K562 (cell line): Measurements from ENCODE around the gene NPEPL1. TPM values are rescaled to one million over a fixed set of nuclear protein-coding genes. Genes with fewer than 3 reads are reported as not detected.

ENCODE experiments used
- ATAC-seq: fragments of 200-7000 bp; cut with Tn5 transposase; 3 replicates; pipeline ENCODE4 v1.9.1; 2020; ENCODE audit warnings: moderate library complexity
- BruUV-seq: library from RNA; stranded (reverse); fragments of 400-500 nt; replicated peaks from 2 replicates; lab custom pipeline; 2021; lab: Mats Ljungman, UMichigan
- CTCF ChIA-PET: fragments of 300-600 bp; formaldehyde crosslinking; extraction: SDS; loops from one replicate; lab custom pipeline; 2021; ENCODE audit warnings: low intra/inter-chr PET ratio; lab: Yijun Ruan, JAX
- POLR2A ChIA-PET: fragments of 300-600, 350-650 bp; sonication (Branson Sonifier 250); formaldehyde crosslinking; extraction: SDS; loops from one replicate; lab custom pipeline; 2021; ENCODE audit warnings: antibody characterized with exemption, inconsistent platforms; lab: Yijun Ruan, JAX
- DNase-seq, 4 experiments: peaks; one replicate each; pipeline versions ENCODE4 v3.0.0 to v3.0.0-alpha.2; 2011 to 2018; ENCODE audit warnings: low spot score in 3 of 4, mixed read lengths in 3 of 4; ENCODE audit errors: extremely low read depth in 1 of 4
- FAIRE-seq: peaks from 2 replicates; lab custom pipeline; 2011; peaks lifted over from hg19 to GRCh38; lab: Jason Lieb, UNC
- H2AFZ ChIP-seq: 2 replicates; pipeline ENCODE4 v1.6.0; 2011; ENCODE audit warnings: low read depth, low read length, control low read depth, inconsistent platforms
- H3K27ac ChIP-seq: fragments of 200-600 bp; 3 replicates; pipeline ENCODE4 v1.8.0; 2011; ENCODE audit warnings: low read depth, mild to moderate bottlenecking, control low read depth, inconsistent platforms, low read length, moderate library complexity, mixed read lengths; ENCODE audit errors: extremely low read depth
- H3K27me3 ChIP-seq, 2 experiments: fragments of 300-600 bp in 1 of 2; 2 replicates in 1 of 2; 3 replicates in 1 of 2; pipeline versions ENCODE4 v1.6.0 to v1.8.0; 2011; ENCODE audit warnings: inconsistent platforms in 2 of 2, low read length in 2 of 2, mild to moderate bottlenecking in 1 of 2, mixed read lengths in 1 of 2, moderate library complexity in 1 of 2; ENCODE audit not compliant: control insufficient read depth in 2 of 2, insufficient read depth in 2 of 2
- H3K36me3 ChIP-seq: fragments of 300-600 bp; 3 replicates; pipeline ENCODE4 v1.8.0; 2011; ENCODE audit warnings: mild to moderate bottlenecking, low read length, inconsistent platforms; ENCODE audit not compliant: control insufficient read depth, insufficient read depth
- H3K4me1 ChIP-seq, 2 experiments: fragments of 200-600 bp in 1 of 2; replicated peaks in 1 of 2; 2 replicates in 1 of 2; 3 replicates in 1 of 2; pipeline versions ENCODE4 v1.5.1 to v1.8.0; 2011; ENCODE audit warnings: inconsistent platforms in 2 of 2, low read length in 2 of 2, mild to moderate bottlenecking in 1 of 2, mixed read lengths in 1 of 2, moderate library complexity in 1 of 2; ENCODE audit not compliant: control insufficient read depth in 2 of 2, insufficient read depth in 2 of 2
- H3K4me2 ChIP-seq: 2 replicates; pipeline ENCODE4 v1.6.1; 2011; ENCODE audit warnings: low read length, control low read depth, inconsistent platforms, mixed read lengths; ENCODE audit not compliant: insufficient read depth
- H3K4me3 ChIP-seq: fragments of 200-600 bp; sonication (generic), shearing (Covaris generic); 2 replicates; pipeline ENCODE4 v1.5.1; 2016; ENCODE audit warnings: control low read depth, inconsistent platforms
- H3K79me2 ChIP-seq: fragments of 200-600 bp; 3 replicates; pipeline ENCODE4 v1.8.0; 2011; ENCODE audit warnings: low read length, inconsistent platforms; ENCODE audit not compliant: control insufficient read depth, insufficient read depth
- H3K9ac ChIP-seq, 2 experiments: 2 replicates each; pipeline versions ENCODE4 v1.6.0 to v1.6.1; 2011; ENCODE audit warnings: low read depth in 2 of 2, low read length in 2 of 2, control low read depth in 1 of 2, inconsistent platforms in 1 of 2, mild to moderate bottlenecking in 1 of 2, mixed read lengths in 1 of 2; ENCODE audit not compliant: insufficient read depth in 1 of 2
- H3K9me1 ChIP-seq: one replicate; pipeline ENCODE4 v1.6.0; 2011; ENCODE audit warnings: inconsistent platforms, mild to moderate bottlenecking, low read length, moderate library complexity; ENCODE audit not compliant: control insufficient read depth, insufficient read depth
- H3K9me3 ChIP-seq: replicated peaks from 2 replicates; pipeline ENCODE4 v1.5.1; 2011; ENCODE audit warnings: low read depth, low read length, inconsistent platforms; ENCODE audit not compliant: control insufficient read depth, insufficient read depth
- H4K20me1 ChIP-seq: replicated peaks from 2 replicates; pipeline ENCODE4 v1.6.1; 2011; ENCODE audit warnings: low read length, inconsistent platforms, mixed read lengths; ENCODE audit not compliant: control insufficient read depth, insufficient read depth
- HDGF ChIP-seq: fragments of 450-650 bp; IDR thresholded peaks from 2 replicates; pipeline ENCODE4 v1.6.1; 2016
- NCOR1 ChIP-seq: fragments of 450-650 bp; IDR thresholded peaks from 2 replicates; pipeline ENCODE4 v1.6.1; 2016; ENCODE audit warnings: mild to moderate bottlenecking, moderate library complexity
- PHF8 ChIP-seq: fragments of 200-600 bp; sonication (generic); IDR thresholded peaks from 2 replicates; pipeline ENCODE4 v1.6.1; 2012; ENCODE audit warnings: mixed run types, mild to moderate bottlenecking, inconsistent platforms, low read length, moderate library complexity, borderline replicate concordance
- RBM17 ChIP-seq: fragments of 200-400 bp; formaldehyde crosslinking; IDR thresholded peaks from 2 replicates; pipeline ENCODE4 v1.6.1; 2017; ENCODE audit warnings: low read depth, mild to moderate bottlenecking, low read length, borderline replicate concordance
- SMC3 ChIP-seq: conservative IDR thresholded peaks from 2 replicates; pipeline ENCODE4 v1.6.1; 2011; ENCODE audit warnings: low read depth, low read length, improper control_type of control experiment; ENCODE audit not compliant: insufficient read depth
- SREBF1 ChIP-seq: fragments of 150-350 bp; IDR thresholded peaks from 2 replicates; pipeline ENCODE4 v1.6.1; 2014; ENCODE audit warnings: antibody characterized with exemption, low read depth, low read length, borderline replicate concordance
- XRCC5 ChIP-seq: fragments of 200-400 bp; formaldehyde crosslinking; IDR thresholded peaks from 2 replicates; pipeline ENCODE4 v1.6.1; 2017; ENCODE audit warnings: low read depth, mild to moderate bottlenecking, low read length
- ZBTB8A ChIP-seq: fragments of 450-650 bp; IDR thresholded peaks from 2 replicates; pipeline ENCODE4 v1.6.1; 2018; ENCODE audit warnings: mild to moderate bottlenecking, moderate library complexity; ENCODE audit not compliant: partially characterized antibody
- ZNF133 ChIP-seq: fragments of 250-450 bp; sonication (Bioruptor Pico); IDR thresholded peaks from 2 replicates; pipeline ENCODE4 v1.4.0; 2020; ENCODE audit warnings: mild to moderate bottlenecking
- WGBS: fragments of 100-300 bp; shearing (Covaris generic); methylation state at CpG from one replicate; pipeline ENCODE4 v1.1.6; 2016; ENCODE audit warnings: low coverage, mixed read lengths; ENCODE audit not compliant: insufficient coverage; ENCODE audit errors: missing lambda C conversion rate; 5-methylcytosine and 5-hydroxymethylcytosine counted together
- in situ Hi-C: fragments of 300-500 bp; cut with MboI; formaldehyde crosslinking; loops from 4 replicates; pipeline ENCODE4 v1.15.0; 2018; ENCODE audit warnings: inconsistent platforms, mixed read lengths
- intact Hi-C: fragments of 100-400 bp; cut with micrococcal nuclease; formaldehyde crosslinking; loops from 2 replicates; pipeline ENCODE4 v1.14.2; 2022
- polyA plus RNA-seq, 8 experiments: library from polyadenylated mRNA; depleted of rRNA in 4 of 8; stranded (reverse) in 5 of 8; unstranded in 3 of 8; fragments of >200 nt; fragmentation: Nextera tagmentation in 2 of 8; fragmentation: Illumina TruSeq in 1 of 8; extraction: Ambion mirVana in 2 of 8; extraction: Trizol in 1 of 8; gene quantifications; 2 replicates each; pipeline versions ENCODE4 v1.2.1 to v1.2.3, GENCODE V29; 2011 to 2014; ENCODE audit warnings: inconsistent platforms in 1 of 8, missing spikeins in 1 of 8
- total RNA-seq, 7 experiments: library from RNA; depleted of rRNA in 6 of 7; stranded (reverse); fragments of >200 nt in 6 of 7; fragmentation: Illumina TruSeq in 2 of 7; extraction: Trizol in 2 of 7; gene quantifications; 2 replicates each; pipeline versions ENCODE4 v1.2.1 to v1.2.3, GENCODE V29; 2011 to 2021; ENCODE audit warnings: low replicate concordance in 1 of 7
- TF ChIP-seq, protein P1 (sequence below): IDR thresholded peaks from 3 replicates; pipeline ENCODE4 v1.6.1; 2011; ENCODE audit warnings: borderline replicate concordance, mild to moderate bottlenecking, moderate library complexity; ENCODE audit not compliant: insufficient read length; ENCODE audit errors: extremely low read depth
- TF ChIP-seq, protein P2 (sequence below): fragments of 450-650 bp; formaldehyde crosslinking; IDR thresholded peaks from 2 replicates; pipeline ENCODE4 v1.4.0; 2020; ENCODE audit warnings: mild to moderate bottlenecking, moderate library complexity

The NPEPL1 gene
- total and polyA plus RNA-seq, 9 of the 15 experiments (the other 6 are each of a cell fraction or from before 2014, with no cell fraction given): 0.04 to 5.6 (median 0.94) TPM

DNA sequence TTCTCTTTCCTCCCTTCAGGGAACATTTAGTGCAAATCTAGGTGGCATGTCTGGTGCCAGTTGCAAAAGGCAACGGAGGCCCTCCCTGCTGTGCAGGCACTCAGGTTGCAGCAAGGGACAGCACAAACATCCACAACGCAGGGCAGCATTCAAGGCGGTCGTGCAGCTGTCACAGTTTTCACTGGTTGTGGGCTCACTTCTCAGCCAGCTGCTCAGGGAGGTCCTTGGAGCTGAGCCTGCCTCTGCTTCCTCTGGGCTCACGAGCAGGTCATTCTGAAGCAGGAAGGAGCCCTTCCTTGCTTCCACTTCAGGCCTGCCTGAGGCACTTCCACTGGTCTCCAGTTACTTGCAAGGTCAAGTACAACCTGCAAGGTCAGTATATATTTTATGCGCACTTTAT, 3.8 kb upstream of the NPEPL1 start:
- 70% methylated on average over 6 of the region's 6 CpGs for WGBS
- no peak overlapping the region for H2AFZ ChIP-seq
- H3K9ac ChIP-seq: no peak overlapping the region
- no peaks in the 10 kb centered on the region for H3K9me1 ChIP-seq
- no peaks in the 10 kb centered on the region for H4K20me1 ChIP-seq
- intact Hi-C loops: no loop called here
- ATAC-seq (no peak), FAIRE-seq (no peak)
- CTCF ChIA-PET: no interaction called here
- no peaks in the 10 kb centered on the region for H3K36me3 ChIP-seq
- no peak overlapping the region for H3K4me2 ChIP-seq
- in situ Hi-C loops: no loop called here
- BruUV-seq: no TSS peak
- no peak for TF ChIP-seq XRCC5
- TF ChIP-seq, protein P1, sequence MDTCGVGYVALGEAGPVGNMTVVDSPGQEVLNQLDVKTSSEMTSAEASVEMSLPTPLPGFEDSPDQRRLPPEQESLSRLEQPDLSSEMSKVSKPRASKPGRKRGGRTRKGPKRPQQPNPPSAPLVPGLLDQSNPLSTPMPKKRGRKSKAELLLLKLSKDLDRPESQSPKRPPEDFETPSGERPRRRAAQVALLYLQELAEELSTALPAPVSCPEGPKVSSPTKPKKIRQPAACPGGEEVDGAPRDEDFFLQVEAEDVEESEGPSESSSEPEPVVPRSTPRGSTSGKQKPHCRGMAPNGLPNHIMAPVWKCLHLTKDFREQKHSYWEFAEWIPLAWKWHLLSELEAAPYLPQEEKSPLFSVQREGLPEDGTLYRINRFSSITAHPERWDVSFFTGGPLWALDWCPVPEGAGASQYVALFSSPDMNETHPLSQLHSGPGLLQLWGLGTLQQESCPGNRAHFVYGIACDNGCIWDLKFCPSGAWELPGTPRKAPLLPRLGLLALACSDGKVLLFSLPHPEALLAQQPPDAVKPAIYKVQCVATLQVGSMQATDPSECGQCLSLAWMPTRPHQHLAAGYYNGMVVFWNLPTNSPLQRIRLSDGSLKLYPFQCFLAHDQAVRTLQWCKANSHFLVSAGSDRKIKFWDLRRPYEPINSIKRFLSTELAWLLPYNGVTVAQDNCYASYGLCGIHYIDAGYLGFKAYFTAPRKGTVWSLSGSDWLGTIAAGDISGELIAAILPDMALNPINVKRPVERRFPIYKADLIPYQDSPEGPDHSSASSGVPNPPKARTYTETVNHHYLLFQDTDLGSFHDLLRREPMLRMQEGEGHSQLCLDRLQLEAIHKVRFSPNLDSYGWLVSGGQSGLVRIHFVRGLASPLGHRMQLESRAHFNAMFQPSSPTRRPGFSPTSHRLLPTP: no peak
- no peak for TF ChIP-seq NCOR1
- no peak for TF ChIP-seq PHF8
- TF ChIP-seq HDGF: no peak
- TF ChIP-seq SREBF1: no peak
- TF ChIP-seq RBM17: no peak
- TF ChIP-seq ZNF133: no peak
- TF ChIP-seq, protein P2, sequence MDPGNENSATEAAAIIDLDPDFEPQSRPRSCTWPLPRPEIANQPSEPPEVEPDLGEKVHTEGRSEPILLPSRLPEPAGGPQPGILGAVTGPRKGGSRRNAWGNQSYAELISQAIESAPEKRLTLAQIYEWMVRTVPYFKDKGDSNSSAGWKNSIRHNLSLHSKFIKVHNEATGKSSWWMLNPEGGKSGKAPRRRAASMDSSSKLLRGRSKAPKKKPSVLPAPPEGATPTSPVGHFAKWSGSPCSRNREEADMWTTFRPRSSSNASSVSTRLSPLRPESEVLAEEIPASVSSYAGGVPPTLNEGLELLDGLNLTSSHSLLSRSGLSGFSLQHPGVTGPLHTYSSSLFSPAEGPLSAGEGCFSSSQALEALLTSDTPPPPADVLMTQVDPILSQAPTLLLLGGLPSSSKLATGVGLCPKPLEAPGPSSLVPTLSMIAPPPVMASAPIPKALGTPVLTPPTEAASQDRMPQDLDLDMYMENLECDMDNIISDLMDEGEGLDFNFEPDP (CRISPR knock-in tag): no peak
- TF ChIP-seq SMC3: no peak
- TF ChIP-seq ZBTB8A: no peak
- TF ChIP-seq, all 486 proteins: peak for 0
- Histone ChIP-seq H3K4me3 (no peak overlapping the region), H3K79me2 (no peaks in the 10 kb centered on the region), H3K9me3 (no peaks in the 10 kb centered on the region), H3K27ac (no peak overlapping the region; the same call in 2 of the 3 replicates), H3K4me1 (peaks cover 0 to 7% of the 10 kb centered on the region in 2 experiments; a peak in 2 of 5 replicates), H3K27me3 (no peaks in the 10 kb centered on the region)
- POLR2A ChIA-PET: no interaction called here
- no peak for DNase-seq
